Activated gamma-delta T cell (primary cell): Measurements from ENCODE around the gene TRAPPC2.

Experiments
- DNase-seq: peaks from one replicate; lab custom pipeline; 2025; lab: John Stamatoyannopoulos, UW

Gene TRAPPC2

GRCh38 chrX:13669246-13669737 lies 65.1 kb downstream of the TRAPPC2 start:
- no peak for DNase-seq

GRCh38 chrX:13667919-13668318 lies 66.5 kb downstream of the TRAPPC2 start:
- no peak for DNase-seq

DNA sequence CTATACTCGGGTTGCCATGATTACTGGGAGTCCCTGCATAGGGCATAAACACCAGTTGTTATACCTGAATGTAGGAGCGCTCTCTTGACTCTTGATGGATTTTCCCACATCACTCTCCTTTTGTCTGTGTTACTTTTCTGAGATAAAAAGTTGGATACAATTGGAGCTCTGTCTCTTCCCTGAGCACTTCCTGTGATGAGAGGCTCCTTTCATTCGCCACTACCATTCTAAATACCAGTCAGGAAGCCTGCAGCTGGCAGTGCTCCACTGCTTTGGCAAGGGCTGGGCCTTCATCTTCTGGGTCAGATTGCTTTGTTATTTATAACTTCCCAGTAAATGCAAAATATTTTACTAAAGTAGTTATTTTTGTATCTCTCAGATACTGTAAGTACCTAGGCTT lies 67.6 kb downstream of the TRAPPC2 start:
- DNase-seq, result no peak

GRCh38 chrX:13664020-13664419 lies 70.4 kb downstream of the TRAPPC2 start:
- DNase-seq, result no peak

GRCh38 chrX:13662355-13662791 lies 72.0 kb downstream of the TRAPPC2 start:
- DNase-seq, result no peak
